Vagina (tissue), 2 donors: Measurements from ENCODE around the gene TMEM107.
A peak's percentile ranks its signal among the peaks of the same experiment; 100 is the strongest.

Experiments
- CTCF ChIP-seq, 3 experiments: fragments of 450-650 bp in 2 of 3; fragments of 200-600 bp in 1 of 3; sonication (generic) in 1 of 3; IDR thresholded peaks; one replicate each; pipeline ENCODE4 v1.5.1; 2017 to 2019; ENCODE audit warnings: antibody characterized with exemption in 3 of 3, mild to moderate bottlenecking in 2 of 3, moderate library complexity in 2 of 3
- POLR2AphosphoS5 ChIP-seq, 2 donors: sonication (generic); formaldehyde crosslinking; IDR thresholded peaks; one replicate each; pipeline ENCODE4 v1.9.0; 2017; ENCODE audit warnings: antibody characterized with exemption in 2 of 2, mild to moderate bottlenecking in 2 of 2, low read depth in 1 of 2; ENCODE audit not compliant: insufficient read depth in 1 of 2

- TF ChIP-seq CTCF (IDR thresholded peaks at IDR 0.05) (no peak), POLR2AphosphoS5 (IDR thresholded peaks at IDR 0.05; ENCODE audit: insufficient read depth in 1 of 2, low read depth in 1 of 2) (peak in 1 of 2 donors; percentile 3)
Measured at GRCh38 chr17:8145811-8146210, 30.4 kb downstream of the TMEM107 start.
